Stomach smooth muscle (tissue), 2 donors: Measurements from ENCODE around the gene HERPUD1.

Experiments used
- H3K27ac ChIP-seq: one replicate; pipeline ENCODE4 v1.7.0; 2013; ENCODE audit warnings: mild to moderate bottlenecking, low read length, inconsistent platforms
- H3K27me3 ChIP-seq, 2 donors: one replicate each; pipeline ENCODE4 v1.7.0; 2013; ENCODE audit warnings: low read length in 2 of 2; ENCODE audit not compliant: insufficient read depth in 2 of 2, control insufficient read depth in 1 of 2
- H3K36me3 ChIP-seq, 2 donors: one replicate each; pipeline ENCODE4 v1.7.0; 2013; ENCODE audit warnings: low read length in 2 of 2; ENCODE audit not compliant: control insufficient read depth in 2 of 2, insufficient read depth in 2 of 2
- H3K4me1 ChIP-seq: one replicate; pipeline ENCODE4 v1.7.0; 2013; ENCODE audit warnings: low read length; ENCODE audit not compliant: control insufficient read depth, insufficient read depth
- H3K4me3 ChIP-seq, 2 donors: one replicate each; pipeline ENCODE4 v1.7.0; 2013; ENCODE audit warnings: low read length in 2 of 2
- H3K9ac ChIP-seq, 2 donors: one replicate each; pipeline ENCODE4 v1.7.0; 2013; ENCODE audit warnings: low read length in 2 of 2, mild to moderate bottlenecking in 1 of 2
- H3K9me3 ChIP-seq, 2 donors: one replicate each; pipeline ENCODE4 v1.7.0; 2013; ENCODE audit warnings: low read length in 2 of 2; ENCODE audit not compliant: control insufficient read depth in 2 of 2
- donor health status: healthy.
- donor health status: Pancreatic carcinoma.

The HERPUD1 gene

DNA sequence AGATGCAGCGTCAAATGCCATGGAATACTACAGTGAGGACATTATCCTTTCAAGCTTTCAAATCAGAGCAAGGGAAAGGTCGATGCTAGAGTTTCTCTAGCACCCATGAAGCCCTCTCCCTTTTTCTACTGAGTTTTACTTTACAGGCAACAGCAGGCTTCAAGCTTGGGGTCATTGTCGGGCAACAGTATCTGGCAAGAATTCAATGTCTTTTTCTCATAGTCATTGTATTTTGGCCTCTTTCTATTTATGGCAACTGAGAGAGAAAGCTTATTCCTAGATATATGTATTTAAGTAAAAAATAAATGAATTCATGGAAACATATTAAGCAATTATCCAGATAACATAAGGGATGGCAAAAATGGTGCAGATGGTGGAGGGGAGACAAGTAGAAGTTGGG, 29.4 kb downstream of the HERPUD1 start:
- no peaks in the 10 kb centered on the region for H3K27me3 ChIP-seq
- H3K9ac ChIP-seq: no peak overlapping the region
- no peaks in the 10 kb centered on the region for H3K36me3 ChIP-seq
- H3K4me1 ChIP-seq: peaks cover 12% of the 10 kb centered on the region
- no peak overlapping the region for H3K4me3 ChIP-seq
- H3K27ac ChIP-seq: no peak overlapping the region
- no peaks in the 10 kb centered on the region for H3K9me3 ChIP-seq

DNA sequence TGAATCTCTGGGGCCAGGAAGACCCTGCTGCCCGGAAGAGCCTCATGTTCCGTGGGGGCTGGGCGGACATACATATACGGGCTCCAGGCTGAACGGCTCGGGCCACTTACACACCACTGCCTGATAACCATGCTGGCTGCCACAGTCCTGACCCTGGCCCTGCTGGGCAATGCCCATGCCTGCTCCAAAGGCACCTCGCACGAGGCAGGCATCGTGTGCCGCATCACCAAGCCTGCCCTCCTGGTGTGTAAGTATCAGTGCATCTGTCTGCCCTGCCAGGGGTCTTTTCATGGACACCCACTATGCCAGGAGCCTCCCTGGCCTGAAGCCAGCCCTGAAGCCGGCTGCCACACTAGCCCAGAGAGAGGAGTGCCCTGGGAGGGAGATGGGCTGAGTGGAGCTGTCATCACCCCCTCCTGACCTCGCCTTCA, 29.9 kb downstream of the HERPUD1 start, which contains the start of gene CETP:
Gene CETP, plus strand, starts transcription at position 100 of the 431 bp plus-strand sequence. Its CDS starts 30 bp downstream, at position 130.
- H3K9me3 ChIP-seq: no peaks in the 10 kb centered on the region
- H3K27me3 ChIP-seq: no peaks in the 10 kb centered on the region
- H3K9ac ChIP-seq: no peak within 1 kb of the TSS
- no peak within 1 kb of the TSS for H3K27ac ChIP-seq
- peaks cover 12% of the 10 kb centered on the region for H3K4me1 ChIP-seq
- H3K36me3 ChIP-seq: no peaks in the 10 kb centered on the region
- no peak within 1 kb of the TSS for H3K4me3 ChIP-seq

- H3K4me3 ChIP-seq: no peak overlapping the region
- no peaks in the 10 kb centered on the region for H3K9me3 ChIP-seq
- no peaks in the 10 kb centered on the region for H3K27me3 ChIP-seq
- no peaks in the 10 kb centered on the region for H3K36me3 ChIP-seq
- no peak overlapping the region for H3K27ac ChIP-seq
- H3K9ac ChIP-seq: no peak overlapping the region
- peaks cover 12% of the 10 kb centered on the region for H3K4me1 ChIP-seq
Observed at GRCh38 chr16:56964243-56965148, 32.6 kb downstream of the HERPUD1 start.

DNA sequence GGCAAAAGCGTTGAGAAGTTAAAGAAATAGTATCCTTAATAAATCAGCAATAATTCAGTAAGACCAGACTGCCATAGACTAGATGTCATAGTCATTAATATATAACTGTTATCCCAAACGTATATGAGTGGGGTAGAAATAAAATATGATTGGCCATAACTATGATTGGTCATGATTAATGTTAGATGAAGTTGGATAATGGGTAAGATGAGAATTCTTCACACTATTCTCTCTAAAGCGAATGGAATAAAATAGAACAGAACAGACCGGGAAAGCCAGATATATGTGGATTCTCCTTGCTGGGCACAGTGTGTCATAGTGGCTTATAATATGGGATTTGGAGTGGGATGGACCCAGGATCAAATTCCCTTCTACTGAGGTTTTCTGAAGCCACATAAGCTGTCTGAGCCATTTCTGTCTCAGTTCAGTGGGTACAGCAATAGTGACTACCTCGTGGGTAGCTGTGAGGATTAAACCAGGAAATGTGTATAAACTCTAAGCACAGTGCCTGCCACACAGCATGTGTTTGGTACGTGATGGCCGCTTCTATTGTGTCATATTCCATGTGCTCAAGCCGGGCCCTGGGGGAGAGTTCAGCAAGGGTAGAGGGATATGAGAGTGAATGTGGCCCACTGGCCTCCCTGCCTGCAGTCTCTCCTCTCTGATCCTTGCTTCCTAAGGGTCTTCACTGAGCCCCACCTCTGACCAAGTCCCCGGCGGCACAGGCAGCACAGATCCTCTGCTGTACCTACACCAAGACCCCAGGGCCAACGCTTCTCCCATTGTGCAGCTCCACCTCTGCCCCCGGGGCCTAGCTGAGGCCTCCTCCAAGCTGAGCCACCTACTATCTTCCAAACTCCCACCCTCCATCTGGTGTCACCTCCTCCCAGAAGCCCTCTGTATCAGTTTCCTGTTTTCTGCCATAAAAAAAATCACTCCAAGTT, 33.5 kb downstream of the HERPUD1 start:
- Histone ChIP-seq H3K27me3 (no peaks in the 10 kb centered on the region), H3K9ac (no peak overlapping the region), H3K27ac (no peak overlapping the region), H3K9me3 (no peaks in the 10 kb centered on the region), H3K4me3 (no peak overlapping the region), H3K36me3 (no peaks in the 10 kb centered on the region), H3K4me1 (peaks cover 12% of the 10 kb centered on the region)

GRCh38 chr16:56966093-56966475, 34.1 kb downstream of the HERPUD1 start:
- Histone ChIP-seq H3K9ac (no peak overlapping the region), H3K4me3 (no peak overlapping the region), H3K9me3 (no peaks in the 10 kb centered on the region), H3K27ac (no peak overlapping the region), H3K4me1 (peaks cover 10% of the 10 kb centered on the region), H3K36me3 (no peaks in the 10 kb centered on the region), H3K27me3 (peaks cover 0 to 2% of the 10 kb centered on the region in 2 donors)

- Histone ChIP-seq H3K27me3 (peaks cover 0 to 2% of the 10 kb centered on the region in 2 donors), H3K36me3 (no peaks in the 10 kb centered on the region), H3K4me3 (no peak overlapping the region), H3K4me1 (peaks cover 8% of the 10 kb centered on the region), H3K9me3 (no peaks in the 10 kb centered on the region), H3K9ac (no peak overlapping the region), H3K27ac (no peak overlapping the region)
Observed at GRCh38 chr16:56967733-56968132, 35.8 kb downstream of the HERPUD1 start.

- no peak overlapping the region for H3K9ac ChIP-seq
- peaks cover 0 to 2% of the 10 kb centered on the region in 2 donors for H3K27me3 ChIP-seq
- H3K4me1 ChIP-seq: peaks cover 8% of the 10 kb centered on the region
- no peak overlapping the region for H3K4me3 ChIP-seq
- H3K9me3 ChIP-seq: no peaks in the 10 kb centered on the region
- H3K27ac ChIP-seq: no peak overlapping the region
- no peaks in the 10 kb centered on the region for H3K36me3 ChIP-seq
Observed at GRCh38 chr16:56969769-56970168, 37.8 kb downstream of the HERPUD1 start.

DNA sequence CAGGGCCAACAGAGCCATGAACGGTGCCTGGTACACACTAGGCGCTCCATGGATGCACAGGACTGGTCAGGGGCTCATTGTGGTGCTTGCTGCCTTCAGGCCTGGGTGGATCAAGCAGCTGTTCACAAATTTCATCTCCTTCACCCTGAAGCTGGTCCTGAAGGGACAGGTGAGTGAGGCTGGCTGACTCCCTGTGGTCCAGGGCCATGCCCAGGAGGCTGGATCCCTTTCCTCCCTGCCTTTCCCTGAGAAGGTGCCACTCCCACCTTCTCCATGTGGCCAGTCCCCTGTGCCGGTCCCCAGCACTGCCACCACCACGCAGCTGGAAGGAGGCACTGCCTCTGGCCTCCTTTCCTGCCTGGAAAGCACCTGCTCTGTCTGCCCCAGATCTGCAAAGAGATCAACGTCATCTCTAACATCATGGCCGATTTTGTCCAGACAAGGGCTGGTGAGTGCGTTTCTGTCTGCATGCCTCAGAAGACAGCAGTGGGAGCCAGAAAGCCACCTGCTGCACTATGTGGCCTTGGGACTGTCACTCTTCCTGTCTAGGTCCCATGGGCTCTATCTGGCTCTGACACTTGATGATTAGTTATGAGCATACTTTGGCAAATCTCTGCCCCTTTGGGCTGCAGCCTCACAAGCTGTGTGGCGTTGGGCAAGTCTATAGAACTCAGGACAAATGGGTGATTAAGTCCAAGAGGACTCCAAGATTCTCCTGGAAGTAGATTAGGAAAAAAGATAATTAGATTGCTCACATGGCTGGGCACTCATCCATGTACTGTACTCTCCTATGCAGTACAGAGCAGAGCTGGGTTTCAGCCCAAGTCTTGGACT, 39.2 kb downstream of the HERPUD1 start:
- Histone ChIP-seq H3K4me3 (no peak overlapping the region), H3K27ac (no peak overlapping the region), H3K36me3 (no peaks in the 10 kb centered on the region), H3K9me3 (no peaks in the 10 kb centered on the region), H3K9ac (no peak overlapping the region), H3K4me1 (peaks cover 3% of the 10 kb centered on the region), H3K27me3 (peaks cover 0 to 2% of the 10 kb centered on the region in 2 donors)

GRCh38 chr16:56971768-56972043, 39.8 kb downstream of the HERPUD1 start:
- Histone ChIP-seq H3K27ac (no peak overlapping the region), H3K9me3 (no peaks in the 10 kb centered on the region), H3K27me3 (peaks cover 0 to 2% of the 10 kb centered on the region in 2 donors), H3K4me3 (no peak overlapping the region), H3K9ac (no peak overlapping the region), H3K4me1 (no peaks in the 10 kb centered on the region), H3K36me3 (no peaks in the 10 kb centered on the region)
